PC-3 (cell line): ENCODE results near the gene CEACAM6. TPM values are rescaled to one million over a fixed set of nuclear protein-coding genes. Genes with fewer than 3 reads are reported as not detected.

Experiments used
- ATAC-seq: fragments of 200-7000 bp; cut with Tn5 transposase; 2 replicates; pipeline ENCODE4 v1.9.1; 2020; ENCODE audit warnings: mild to moderate bottlenecking, moderate library complexity
- BruUV-seq: library from RNA; stranded (reverse); fragments of 400-500 nt; replicated peaks from 2 replicates; lab custom pipeline; 2021; lab: Mats Ljungman, UMichigan
- CTCF ChIA-PET: fragments of 300-600 bp; sonication (Branson Sonifier 250); formaldehyde crosslinking; loops from one replicate; lab custom pipeline; 2022; ENCODE audit warnings: antibody characterized with exemption; lab: Charles Lee
- POLR2A ChIA-PET: fragments of 300-600 bp; sonication (Branson Sonifier 250); formaldehyde crosslinking; loops from one replicate; lab custom pipeline; 2022; ENCODE audit warnings: antibody characterized with exemption; ENCODE audit not compliant: unreplicated experiment; lab: Charles Lee
- DNase-seq: peaks from one replicate; pipeline ENCODE4 v3.0.0-alpha.2; 2015
- H2AFZ ChIP-seq: fragments of 300-600 bp; sonication (generic); 2 replicates; pipeline ENCODE4 v1.6.0; 2016; ENCODE audit warnings: antibody characterized with exemption, low read length
- H3F3A ChIP-seq: fragments of 300-600 bp; sonication (generic); one replicate; pipeline ENCODE4 v1.6.0; 2017; ENCODE audit warnings: antibody characterized with exemption, low read length, control low read depth, mild to moderate bottlenecking; ENCODE audit not compliant: unreplicated experiment
- H3K27ac ChIP-seq: fragments of 300-600 bp; sonication (generic); 2 replicates; pipeline ENCODE4 v1.5.1; 2016; ENCODE audit warnings: mild to moderate bottlenecking, low read length
- H3K27me3 ChIP-seq: fragments of 300-600 bp; sonication (generic); 2 replicates; pipeline ENCODE4 v1.6.1; 2016; ENCODE audit warnings: low read length, mixed read lengths
- H3K36me3 ChIP-seq: fragments of 300-600 bp; sonication (generic); 2 replicates; pipeline ENCODE4 v1.6.1; 2016; ENCODE audit warnings: low read depth, mixed run types, low read length, mixed read lengths
- H3K4me1 ChIP-seq: fragments of 300-600 bp; sonication (generic); 2 replicates; pipeline ENCODE4 v1.5.1; 2016; ENCODE audit warnings: low read length; ENCODE audit not compliant: insufficient read depth
- H3K4me2 ChIP-seq: fragments of 300-600 bp; sonication (generic); 2 replicates; pipeline ENCODE4 v1.6.0; 2016; ENCODE audit warnings: low read length
- H3K4me3 ChIP-seq: fragments of 300-600 bp; sonication (generic); 2 replicates; pipeline ENCODE4 v1.5.1; 2016; ENCODE audit warnings: mild to moderate bottlenecking, low read length, mixed read lengths
- H3K79me2 ChIP-seq: fragments of 300-600 bp; sonication (generic); 2 replicates; pipeline ENCODE4 v1.6.1; 2017; ENCODE audit warnings: low read length, mixed read lengths
- H3K9ac ChIP-seq: fragments of 300-600 bp; sonication (generic); 2 replicates; pipeline ENCODE4 v1.6.0; 2016; ENCODE audit warnings: mild to moderate bottlenecking, low read length
- H3K9me2 ChIP-seq: fragments of 300-600 bp; sonication (generic); replicated peaks from 2 replicates; pipeline ENCODE4 v1.6.1; 2016; ENCODE audit warnings: mixed run types, low read length, mixed read lengths
- H3K9me3 ChIP-seq: fragments of 300-600 bp; sonication (generic); 2 replicates; pipeline ENCODE4 v1.6.1; 2016; ENCODE audit warnings: low read length, mixed read lengths
- H4K20me1 ChIP-seq: fragments of 300-600 bp; sonication (generic); 2 replicates; pipeline ENCODE4 v1.6.1; 2016; ENCODE audit warnings: low read length, mixed read lengths
- EZH2 ChIP-seq: fragments of 300-600 bp; sonication (generic); IDR thresholded peaks from one replicate; pipeline ENCODE4 v1.6.1; 2017; ENCODE audit warnings: antibody characterized with exemption, mild to moderate bottlenecking, low read length; ENCODE audit not compliant: unreplicated experiment
- EZH2phosphoT487 ChIP-seq: fragments of 300-600 bp; sonication (generic); IDR thresholded peaks from 2 replicates; pipeline ENCODE4 v1.6.1; 2018; ENCODE audit warnings: mild to moderate bottlenecking, antibody characterized with exemption, low read length, borderline replicate concordance
- intact Hi-C: fragments of 100-400 bp; cut with micrococcal nuclease; formaldehyde crosslinking; loops from 2 replicates; pipeline ENCODE4 v1.9.0; 2023
- total RNA-seq: library from RNA; depleted of rRNA; stranded (reverse); fragments of >200 nt; gene quantifications from 2 replicates; pipeline ENCODE4 v1.2.3, GENCODE V29; 2014
- TF ChIP-seq, protein P1 (sequence below): fragments of 300-600 bp; sonication (generic); conservative IDR thresholded peaks from 2 replicates; pipeline ENCODE4 v1.5.1; 2017; ENCODE audit warnings: antibody characterized with exemption, low read depth, mild to moderate bottlenecking, low read length

The CEACAM6 gene
- total RNA-seq, 1 experiment from 2014 or later: 7.1 TPM

DNA sequence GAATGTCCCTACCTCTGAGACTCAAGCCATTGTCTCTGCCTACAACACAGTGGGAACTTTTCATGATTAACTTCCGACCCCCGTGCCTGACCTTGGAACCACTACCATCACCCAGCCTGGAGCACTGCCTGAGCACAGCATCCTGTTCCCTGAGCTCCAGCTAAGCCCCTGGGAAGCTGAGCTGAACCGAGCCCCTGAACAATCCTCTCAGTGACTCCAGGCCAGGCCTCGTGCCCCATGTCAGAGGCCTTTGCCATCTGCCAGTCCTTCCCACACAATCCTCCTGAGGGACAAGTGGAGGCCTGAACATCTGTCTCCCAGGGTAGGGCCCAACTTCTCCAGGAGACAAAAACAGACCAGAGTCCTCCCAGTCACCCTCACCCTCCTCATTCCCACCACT, 58.6 kb downstream of the CEACAM6 start:
- no peaks in the 10 kb centered on the region for H3K9me3 ChIP-seq
- intact Hi-C loops: no loop called here
- H3F3A ChIP-seq: no peaks in the 10 kb centered on the region
- no peak overlapping the region for H3K27ac ChIP-seq
- no peak overlapping the region for H3K4me2 ChIP-seq
- DNase-seq (no peak), ATAC-seq (no peak)
- no TSS peak for BruUV-seq
- H3K79me2 ChIP-seq: no peaks in the 10 kb centered on the region
- ChIA-PET POLR2A (no interaction called here), CTCF (no interaction called here)
- no peaks in the 10 kb centered on the region for H4K20me1 ChIP-seq
- no peaks in the 10 kb centered on the region for H3K4me1 ChIP-seq
- H3K27me3 ChIP-seq: no peaks in the 10 kb centered on the region
- no peak overlapping the region for H3K9ac ChIP-seq
- H2AFZ ChIP-seq: no peak overlapping the region
- H3K36me3 ChIP-seq: no peaks in the 10 kb centered on the region
- TF ChIP-seq, protein P1, sequence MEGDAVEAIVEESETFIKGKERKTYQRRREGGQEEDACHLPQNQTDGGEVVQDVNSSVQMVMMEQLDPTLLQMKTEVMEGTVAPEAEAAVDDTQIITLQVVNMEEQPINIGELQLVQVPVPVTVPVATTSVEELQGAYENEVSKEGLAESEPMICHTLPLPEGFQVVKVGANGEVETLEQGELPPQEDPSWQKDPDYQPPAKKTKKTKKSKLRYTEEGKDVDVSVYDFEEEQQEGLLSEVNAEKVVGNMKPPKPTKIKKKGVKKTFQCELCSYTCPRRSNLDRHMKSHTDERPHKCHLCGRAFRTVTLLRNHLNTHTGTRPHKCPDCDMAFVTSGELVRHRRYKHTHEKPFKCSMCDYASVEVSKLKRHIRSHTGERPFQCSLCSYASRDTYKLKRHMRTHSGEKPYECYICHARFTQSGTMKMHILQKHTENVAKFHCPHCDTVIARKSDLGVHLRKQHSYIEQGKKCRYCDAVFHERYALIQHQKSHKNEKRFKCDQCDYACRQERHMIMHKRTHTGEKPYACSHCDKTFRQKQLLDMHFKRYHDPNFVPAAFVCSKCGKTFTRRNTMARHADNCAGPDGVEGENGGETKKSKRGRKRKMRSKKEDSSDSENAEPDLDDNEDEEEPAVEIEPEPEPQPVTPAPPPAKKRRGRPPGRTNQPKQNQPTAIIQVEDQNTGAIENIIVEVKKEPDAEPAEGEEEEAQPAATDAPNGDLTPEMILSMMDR: no peak
- no peak for TF ChIP-seq EZH2phosphoT487
- no peak for TF ChIP-seq EZH2
- H3K9me2 ChIP-seq: no peaks in the 10 kb centered on the region
- H3K4me3 ChIP-seq: no peak overlapping the region

DNA sequence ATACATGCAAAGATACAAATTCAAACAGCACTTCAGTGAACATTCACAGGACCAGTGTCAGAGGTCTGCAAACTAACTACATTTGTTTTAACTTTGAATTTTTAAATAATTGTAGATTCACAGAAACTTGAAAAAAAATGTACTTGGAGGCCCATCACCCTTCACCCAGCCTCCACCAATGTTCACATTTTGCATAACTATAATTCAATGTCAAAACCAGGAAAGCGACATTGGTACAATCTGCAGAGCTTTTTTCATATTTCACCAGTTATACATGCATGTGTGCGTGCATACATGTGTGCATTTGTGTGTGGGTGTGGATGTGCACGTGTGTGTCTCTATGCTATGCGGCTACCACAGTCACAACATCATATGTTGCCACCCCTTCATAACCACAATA, 60.0 kb downstream of the CEACAM6 start:
- ChIA-PET POLR2A (no interaction called here), CTCF (no interaction called here)

DNA sequence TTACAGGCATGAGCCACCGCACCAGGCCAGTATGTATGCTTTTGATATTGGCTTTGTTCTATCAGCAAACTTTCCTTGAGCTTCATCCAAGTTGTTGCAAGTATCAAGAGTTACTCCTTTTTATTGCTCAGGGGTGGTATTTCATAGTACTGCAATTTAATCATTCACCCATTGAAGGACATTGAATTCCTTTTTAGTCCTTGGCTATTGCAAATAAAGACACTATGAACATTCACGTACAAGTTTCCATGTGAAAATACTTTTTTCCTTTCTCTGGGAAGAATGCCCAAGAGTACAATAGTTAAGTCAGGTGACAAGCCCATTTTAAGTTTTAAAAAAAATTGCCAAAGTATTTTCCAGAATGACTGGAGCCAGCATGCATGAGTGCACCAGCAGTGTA, 61.4 kb downstream of the CEACAM6 start:
- Histone ChIP-seq H3K9ac (no peak overlapping the region), H4K20me1 (no peaks in the 10 kb centered on the region), H2AFZ (no peak overlapping the region), H3K4me3 (no peak overlapping the region), H3K27ac (no peak overlapping the region), H3K9me2 (no peaks in the 10 kb centered on the region), H3F3A (no peaks in the 10 kb centered on the region), H3K36me3 (no peaks in the 10 kb centered on the region), H3K9me3 (no peaks in the 10 kb centered on the region), H3K4me1 (no peaks in the 10 kb centered on the region), H3K4me2 (no peak overlapping the region), H3K27me3 (no peaks in the 10 kb centered on the region), H3K79me2 (no peaks in the 10 kb centered on the region)
- no TSS peak for BruUV-seq
- ATAC-seq: no peak
- DNase-seq: no peak
- intact Hi-C loops: no loop called here
- ChIA-PET CTCF (no interaction called here), POLR2A (no interaction called here)
- TF ChIP-seq, protein P1: no peak
- no peak for TF ChIP-seq EZH2
- TF ChIP-seq EZH2phosphoT487: no peak

More for the DNA sequence above, 60.0 kb downstream of the CEACAM6 start:
- ATAC-seq (no peak), DNase-seq (no peak)
- H3K9me3 ChIP-seq: no peaks in the 10 kb centered on the region
- no peaks in the 10 kb centered on the region for H3K9me2 ChIP-seq
- H3K36me3 ChIP-seq: no peaks in the 10 kb centered on the region
- BruUV-seq: no TSS peak
- no peak overlapping the region for H3K4me2 ChIP-seq
- no peak overlapping the region for H3K4me3 ChIP-seq
- intact Hi-C loops: no loop called here
- no peaks in the 10 kb centered on the region for H3K4me1 ChIP-seq
- no peaks in the 10 kb centered on the region for H4K20me1 ChIP-seq
- H3F3A ChIP-seq: no peaks in the 10 kb centered on the region
- H3K79me2 ChIP-seq: no peaks in the 10 kb centered on the region
- TF ChIP-seq, protein P1: no peak
- H3K27me3 ChIP-seq: no peaks in the 10 kb centered on the region
- H3K27ac ChIP-seq: no peak overlapping the region
- no peak overlapping the region for H3K9ac ChIP-seq
- H2AFZ ChIP-seq: no peak overlapping the region
